ENCODE results near the gene PRKCA. TPM values are rescaled to one million over a fixed set of nuclear protein-coding genes. Genes with fewer than 3 reads are reported as not detected.

The PRKCA gene
- total RNA-seq, 3 donors from 2014 or later (not counting 1 experiment from before 2014, with no cell fraction given): 19.6 to 29.0 (median 20.4) TPM

- Histone ChIP-seq H3K9me3 (ENCODE audit: control insufficient read depth, insufficient read depth, low read length) (no peaks in the 10 kb centered on the region), H3K27me3 (ENCODE audit: control insufficient read depth, insufficient read depth, low read length) (no peaks in the 10 kb centered on the region), H3K4me3 (ENCODE audit: low read length) (no peak overlapping the region), H3K4me1 (ENCODE audit: control insufficient read depth, insufficient read depth, low read length) (peaks cover 13% of the 10 kb centered on the region), H3K36me3 (ENCODE audit: control insufficient read depth, insufficient read depth, low read length) (no peaks in the 10 kb centered on the region), H3K27ac (ENCODE audit: low read length) (no peak overlapping the region)
- no peak for TF ChIP-seq CTCF (IDR thresholded peaks at IDR 0.05)
- Mint-ChIP-seq H3K36me3 (no peaks in the 10 kb centered on the region), H3K27ac (no peak overlapping the region), H3K4me1 (peaks cover 8 to 12% of the 10 kb centered on the region in 2 donors), H3K27me3 (ENCODE audit: low read depth in 2 of 2) (no peaks in the 10 kb centered on the region), H3K9me3 (no peaks in the 10 kb centered on the region), H3K4me3 (no peak overlapping the region)
- no peak for ATAC-seq
- intact Hi-C loops (cut with micrococcal nuclease): no loop called here
- no peak for DNase-seq
- 93% methylated on average over 10 of the region's 10 CpGs for WGBS (ENCODE audit: insufficient coverage)
Observed at GRCh38 chr17:66725956-66726355, 423.5 kb downstream of the PRKCA start.

- H3K9me3 Mint-ChIP-seq: no peaks in the 10 kb centered on the region
- no peak for ATAC-seq
- WGBS (ENCODE audit: insufficient coverage): 94% methylated on average over 12 of the region's 12 CpGs
- H3K36me3 Mint-ChIP-seq: no peaks in the 10 kb centered on the region
- no peak overlapping the region for H3K4me3 Mint-ChIP-seq
- H3K4me1 ChIP-seq (ENCODE audit: control insufficient read depth, insufficient read depth, low read length): peaks cover 13% of the 10 kb centered on the region
- TF ChIP-seq CTCF (IDR thresholded peaks at IDR 0.05): no peak
- DNase-seq: no peak
- no peaks in the 10 kb centered on the region for H3K27me3 Mint-ChIP-seq (ENCODE audit: low read depth in 2 of 2)
- H3K27ac ChIP-seq (ENCODE audit: low read length): no peak overlapping the region
- H3K9me3 ChIP-seq (ENCODE audit: control insufficient read depth, insufficient read depth, low read length): no peaks in the 10 kb centered on the region
- H3K27ac Mint-ChIP-seq: no peak overlapping the region
- peaks cover 8 to 12% of the 10 kb centered on the region in 2 donors for H3K4me1 Mint-ChIP-seq
- intact Hi-C loops (cut with micrococcal nuclease): no loop called here
- no peak overlapping the region for H3K4me3 ChIP-seq (ENCODE audit: low read length)
- no peaks in the 10 kb centered on the region for H3K27me3 ChIP-seq (ENCODE audit: control insufficient read depth, insufficient read depth, low read length)
- no peaks in the 10 kb centered on the region for H3K36me3 ChIP-seq (ENCODE audit: control insufficient read depth, insufficient read depth, low read length)
Observed at GRCh38 chr17:66726371-66726770, 424.0 kb downstream of the PRKCA start.

- intact Hi-C loops (cut with micrococcal nuclease): no loop called here
- no peaks in the 10 kb centered on the region for H3K27me3 ChIP-seq (ENCODE audit: control insufficient read depth, insufficient read depth, low read length)
- Mint-ChIP-seq H3K36me3 (no peaks in the 10 kb centered on the region), H3K4me1 (peaks cover 8 to 12% of the 10 kb centered on the region in 2 donors), H3K9me3 (no peaks in the 10 kb centered on the region), H3K27me3 (ENCODE audit: low read depth in 2 of 2) (no peaks in the 10 kb centered on the region), H3K4me3 (no peak overlapping the region), H3K27ac (no peak overlapping the region)
- WGBS (ENCODE audit: insufficient coverage): 90% methylated on average over 11 of the region's 11 CpGs
- no peaks in the 10 kb centered on the region for H3K9me3 ChIP-seq (ENCODE audit: control insufficient read depth, insufficient read depth, low read length)
- DNase-seq (no peak), ATAC-seq (no peak)
- H3K4me1 ChIP-seq (ENCODE audit: control insufficient read depth, insufficient read depth, low read length): peaks cover 13% of the 10 kb centered on the region
- no peak overlapping the region for H3K4me3 ChIP-seq (ENCODE audit: low read length)
- H3K36me3 ChIP-seq (ENCODE audit: control insufficient read depth, insufficient read depth, low read length): no peaks in the 10 kb centered on the region
- no peak for TF ChIP-seq CTCF (IDR thresholded peaks at IDR 0.05)
- H3K27ac ChIP-seq (ENCODE audit: low read length): no peak overlapping the region
Observed at GRCh38 chr17:66726846-66727245, 424.4 kb downstream of the PRKCA start.
